ENCODE results near the gene DAPP1.

DAPP1 gene

GRCh38 chr4:99808260-99808857 is 8.3 kb upstream of the DAPP1 start:
- Histone ChIP-seq H3K9me3 (no peaks in the 10 kb centered on the region), H3K4me3 (ENCODE audit: low read depth in 1 of 2, low read length in 1 of 2) (no peak overlapping the region), H3K27ac (no peak overlapping the region), H3K4me1 (ENCODE audit: control insufficient read depth in 1 of 2, insufficient read depth in 1 of 2, low read depth in 1 of 2, low read length in 1 of 2) (peaks cover 10% of the 10 kb centered on the region in 2 experiments), H3K27me3 (peaks cover 14% of the 10 kb centered on the region), H3K36me3 (no peaks in the 10 kb centered on the region)
- peak; percentile 57 for TF ChIP-seq CTCF (IDR thresholded peaks at IDR 0.05)

- no peak overlapping the region for H3K4me3 ChIP-seq (ENCODE audit: low read depth in 1 of 2, low read length in 1 of 2)
- TF ChIP-seq CTCF (IDR thresholded peaks at IDR 0.05) = no peak
Observed at GRCh38 chr4:99809326-99809725, 7.3 kb upstream of the DAPP1 start.

GRCh38 chr4:99810536-99810935 is 6.1 kb upstream of the DAPP1 start:
- no peaks in the 10 kb centered on the region for H3K27me3 ChIP-seq
- no peaks in the 10 kb centered on the region for H3K36me3 ChIP-seq
- H3K4me1 ChIP-seq (ENCODE audit: control insufficient read depth in 1 of 2, insufficient read depth in 1 of 2, low read depth in 1 of 2, low read length in 1 of 2) = peaks cover 18 to 19% of the 10 kb centered on the region in 2 experiments
- H3K27ac ChIP-seq = no peak overlapping the region
- no peak for TF ChIP-seq CTCF (IDR thresholded peaks at IDR 0.05)
- no peaks in the 10 kb centered on the region for H3K9me3 ChIP-seq
- H3K4me3 ChIP-seq (ENCODE audit: low read depth in 1 of 2, low read length in 1 of 2) = no peak overlapping the region

More at GRCh38 chr4:99809326-99809725, 7.3 kb upstream of the DAPP1 start:
- H3K9me3 ChIP-seq = no peaks in the 10 kb centered on the region
- peaks cover 6% of the 10 kb centered on the region for H3K27me3 ChIP-seq
- H3K36me3 ChIP-seq = no peaks in the 10 kb centered on the region
- H3K4me1 ChIP-seq (ENCODE audit: control insufficient read depth in 1 of 2, insufficient read depth in 1 of 2, low read depth in 1 of 2, low read length in 1 of 2) = peaks cover 10% of the 10 kb centered on the region in 2 experiments
- no peak overlapping the region for H3K27ac ChIP-seq

- H3K9me3 ChIP-seq = no peaks in the 10 kb centered on the region
- H3K27me3 ChIP-seq = no peaks in the 10 kb centered on the region
- no peaks in the 10 kb centered on the region for H3K36me3 ChIP-seq
- peaks cover 24 to 25% of the 10 kb centered on the region in 2 experiments for H3K4me1 ChIP-seq (ENCODE audit: control insufficient read depth in 1 of 2, insufficient read depth in 1 of 2, low read depth in 1 of 2, low read length in 1 of 2)
- TF ChIP-seq CTCF (IDR thresholded peaks at IDR 0.05) = no peak
- no peak overlapping the region for H3K4me3 ChIP-seq (ENCODE audit: low read depth in 1 of 2, low read length in 1 of 2)
- no peak overlapping the region for H3K27ac ChIP-seq
Observed at GRCh38 chr4:99811117-99811516, 5.5 kb upstream of the DAPP1 start.

- no peaks in the 10 kb centered on the region for H3K36me3 ChIP-seq
- peak; percentile 79 for TF ChIP-seq CTCF (IDR thresholded peaks at IDR 0.05)
- H3K27ac ChIP-seq = peak overlapping the region; percentile 63
- H3K9me3 ChIP-seq = no peaks in the 10 kb centered on the region
- no peaks in the 10 kb centered on the region for H3K27me3 ChIP-seq
- peak overlapping the region in 1 of 2 experiments; percentile 10 for H3K4me3 ChIP-seq (ENCODE audit: low read depth in 1 of 2, low read length in 1 of 2)
- H3K4me1 ChIP-seq (ENCODE audit: control insufficient read depth in 1 of 2, insufficient read depth in 1 of 2, low read depth in 1 of 2, low read length in 1 of 2) = peaks cover 32% of the 10 kb centered on the region in 2 experiments
Observed at GRCh38 chr4:99811850-99812249, 4.8 kb upstream of the DAPP1 start.
